IMR-90 (cell line): ENCODE results near the gene TGFBR2. TPM values are rescaled to one million over a fixed set of nuclear protein-coding genes. Genes with fewer than 3 reads are reported as not detected.

Experiments
- ATAC-seq: fragments of 200-7000 bp; cut with Tn5 transposase; 2 replicates; pipeline ENCODE4 v1.9.1; 2020; ENCODE audit warnings: low read depth, mild to moderate bottlenecking, moderate library complexity
- BruUV-seq: library from RNA; stranded (reverse); fragments of 400-500 nt; replicated peaks from 2 replicates; lab custom pipeline; 2021; lab: Mats Ljungman, UMichigan
- CTCF ChIA-PET: fragments of 300-600 bp; formaldehyde crosslinking; extraction: SDS; loops from one replicate; lab custom pipeline; 2021; ENCODE audit warnings: antibody characterized with exemption; lab: Yijun Ruan, JAX
- POLR2A ChIA-PET: fragments of 300-600 bp; sonication (Branson Sonifier 250); formaldehyde crosslinking; loops from one replicate; lab custom pipeline; 2022; ENCODE audit warnings: antibody characterized with exemption; ENCODE audit not compliant: unreplicated experiment; lab: Charles Lee
- DNase-seq: peaks from one replicate; pipeline ENCODE4 v3.0.0; 2013
- H2AFZ ChIP-seq: replicated peaks from 2 replicates; pipeline ENCODE3; 2013; ENCODE audit warnings: low read length, mild to moderate bottlenecking; ENCODE audit not compliant: poor library complexity
- H2AK5ac ChIP-seq: 2 replicates; pipeline ENCODE4 v1.6.1; 2013; ENCODE audit warnings: low read depth, low read length, inconsistent platforms
- H2AK9ac ChIP-seq: replicated peaks from 2 replicates; pipeline ENCODE3; 2013; ENCODE audit warnings: mild to moderate bottlenecking, low read depth, low read length, moderate library complexity; ENCODE audit not compliant: poor library complexity
- H2BK120ac ChIP-seq: 2 replicates; pipeline ENCODE4 v1.6.1; 2013; ENCODE audit warnings: low read depth, low read length, inconsistent platforms
- H2BK15ac ChIP-seq: 3 replicates; pipeline ENCODE4 v1.6.1; 2013; ENCODE audit warnings: low read depth, low read length, inconsistent platforms
- H2BK20ac ChIP-seq: 2 replicates; pipeline ENCODE4 v1.6.1; 2013; ENCODE audit warnings: low read depth, mild to moderate bottlenecking, inconsistent platforms, low read length, moderate library complexity
- H2BK5ac ChIP-seq: 2 replicates; pipeline ENCODE4 v1.6.1; 2013; ENCODE audit warnings: mild to moderate bottlenecking, low read depth, low read length, inconsistent platforms; ENCODE audit not compliant: poor library complexity, severe bottlenecking
- H3K14ac ChIP-seq: replicated peaks from 2 replicates; pipeline ENCODE4 v1.6.1; 2013; ENCODE audit warnings: low read depth, low read length, inconsistent platforms
- H3K18ac ChIP-seq: 2 replicates; pipeline ENCODE4 v1.6.1; 2013; ENCODE audit warnings: low read depth, low read length, control low read depth
- H3K23ac ChIP-seq: 2 replicates; pipeline ENCODE4 v1.6.1; 2013; ENCODE audit warnings: low read depth, low read length, inconsistent platforms
- H3K27ac ChIP-seq: 2 replicates; pipeline ENCODE4 v1.5.1; 2013; ENCODE audit warnings: mild to moderate bottlenecking, control low read depth, low read length; ENCODE audit not compliant: insufficient read depth
- H3K27me3 ChIP-seq: 2 replicates; pipeline ENCODE4 v1.6.1; 2013; ENCODE audit warnings: low read length; ENCODE audit not compliant: control insufficient read depth, insufficient read depth
- H3K36me3 ChIP-seq: 2 replicates; pipeline ENCODE4 v1.6.1; 2013; ENCODE audit warnings: low read length, mixed read lengths; ENCODE audit not compliant: control insufficient read depth, insufficient read depth
- H3K4ac ChIP-seq: 2 replicates; pipeline ENCODE4 v1.6.1; 2013; ENCODE audit warnings: low read depth, low read length, inconsistent platforms
- H3K4me1 ChIP-seq: 2 replicates; pipeline ENCODE4 v1.6.1; 2013; ENCODE audit warnings: low read length, mixed read lengths; ENCODE audit not compliant: control insufficient read depth, insufficient read depth
- H3K4me2 ChIP-seq: 2 replicates; pipeline ENCODE4 v1.6.1; 2013; ENCODE audit warnings: low read depth, mild to moderate bottlenecking, control low read depth, low read length, moderate library complexity
- H3K4me3 ChIP-seq: 2 replicates; pipeline ENCODE4 v1.5.1; 2013; ENCODE audit warnings: low read depth, mild to moderate bottlenecking, control low read depth, low read length, moderate library complexity; ENCODE audit not compliant: insufficient read depth
- H3K56ac ChIP-seq: 2 replicates; pipeline ENCODE4 v1.6.1; 2013; ENCODE audit warnings: low read length, inconsistent platforms; ENCODE audit not compliant: insufficient read depth; ENCODE audit errors: extremely low read depth
- H3K79me1 ChIP-seq, 2 experiments: 2 replicates each; pipeline ENCODE4 v1.6.1; 2013; ENCODE audit warnings: low read length in 2 of 2, inconsistent platforms in 1 of 2, low read depth in 1 of 2
- H3K9ac ChIP-seq: 2 replicates; pipeline ENCODE4 v1.6.1; 2013; ENCODE audit warnings: low read depth, low read length, control low read depth
- H3K9me1 ChIP-seq: 2 replicates; pipeline ENCODE4 v1.6.1; 2013; ENCODE audit warnings: low read length, inconsistent platforms; ENCODE audit not compliant: insufficient read depth
- H3K9me3 ChIP-seq: 2 replicates; pipeline ENCODE4 v1.6.1; 2013; ENCODE audit warnings: low read length; ENCODE audit not compliant: control insufficient read depth, insufficient read depth
- H4K20me1 ChIP-seq: 2 replicates; pipeline ENCODE4 v1.6.1; 2013; ENCODE audit warnings: low read length, inconsistent platforms; ENCODE audit not compliant: insufficient read depth
- H4K5ac ChIP-seq: 2 replicates; pipeline ENCODE4 v1.6.1; 2013; ENCODE audit warnings: mild to moderate bottlenecking, low read depth, low read length, control low read depth
- H4K8ac ChIP-seq, 2 experiments: 2 replicates each; pipeline ENCODE4 v1.6.1; 2013; ENCODE audit warnings: low read depth in 2 of 2, low read length in 2 of 2, control low read depth in 1 of 2, inconsistent platforms in 1 of 2
- H4K91ac ChIP-seq: 2 replicates; pipeline ENCODE4 v1.6.1; 2013; ENCODE audit warnings: low read depth, low read length, inconsistent platforms; ENCODE audit not compliant: insufficient read depth
- BHLHE40 ChIP-seq: fragments of 150-350 bp; IDR thresholded peaks from 2 replicates; pipeline ENCODE4 v1.6.1; 2016; ENCODE audit warnings: mild to moderate bottlenecking, low read depth, low read length
- CEBPB ChIP-seq: IDR thresholded peaks from 2 replicates; pipeline ENCODE4 v1.6.1; 2012; ENCODE audit warnings: low read depth, low read length, improper control_type of control experiment
- CHD1 ChIP-seq: IDR thresholded peaks from 2 replicates; pipeline ENCODE4 v1.6.1; 2012; ENCODE audit warnings: low read depth, low read length, improper control_type of control experiment
- FOS ChIP-seq: fragments of 150-350 bp; IDR thresholded peaks from 2 replicates; pipeline ENCODE4 v1.6.1; 2016; ENCODE audit warnings: low read depth, low read length
- MAZ ChIP-seq: IDR thresholded peaks from 2 replicates; pipeline ENCODE4 v1.6.1; 2012; ENCODE audit warnings: low read depth, mild to moderate bottlenecking, low read length, improper control_type of control experiment, moderate library complexity, borderline replicate concordance
- NFE2L2 ChIP-seq: fragments of 150-350 bp; IDR thresholded peaks from 2 replicates; pipeline ENCODE4 v1.6.1; 2016; ENCODE audit warnings: low read depth, mild to moderate bottlenecking, low read length
- POLR2A ChIP-seq: IDR thresholded peaks from 2 replicates; pipeline ENCODE4 v1.6.1; 2012; ENCODE audit warnings: mild to moderate bottlenecking, low read depth, low read length
- RAD21 ChIP-seq: IDR thresholded peaks from 2 replicates; pipeline ENCODE4 v1.6.1; 2012; ENCODE audit warnings: low read length, improper control_type of control experiment
- RCOR1 ChIP-seq: IDR thresholded peaks from 2 replicates; pipeline ENCODE4 v1.6.1; 2012; ENCODE audit warnings: mild to moderate bottlenecking, low read length, improper control_type of control experiment; ENCODE audit not compliant: insufficient replicate concordance
- SMC3 ChIP-seq: fragments of 150-350 bp; IDR thresholded peaks from 2 replicates; pipeline ENCODE4 v1.6.1; 2016; ENCODE audit warnings: low read depth, mild to moderate bottlenecking, antibody characterized with exemption, low read length, moderate library complexity
- USF2 ChIP-seq: fragments of 150-350 bp; IDR thresholded peaks from 2 replicates; pipeline ENCODE4 v1.6.1; 2017; ENCODE audit warnings: mild to moderate bottlenecking, antibody characterized with exemption, low read length, low read depth
- WGBS, 2 experiments: methylation state at CpG; one replicate each; pipeline versions ENCODE4 v1.1.5 to v1.1.7; 2013; ENCODE audit warnings: missing lambda C conversion rate in 2 of 2; ENCODE audit not compliant: insufficient read length in 1 of 2; ENCODE audit errors: extremely low coverage in 2 of 2; 5-methylcytosine and 5-hydroxymethylcytosine counted together
- dilution Hi-C: fragments of 300-500 bp; cut with HindIII; formaldehyde crosslinking; loops from one replicate; pipeline ENCODE4 v1.14.3; 2018; ENCODE audit warnings: low sequenced_read_pairs; ENCODE audit not compliant: unreplicated experiment
- in situ Hi-C: fragments of 300-500 bp; cut with MboI; formaldehyde crosslinking; loops from 3 replicates; pipeline ENCODE4 v1.14.3; 2019; ENCODE audit warnings: low sequenced_read_pairs, inconsistent platforms, mixed read lengths
- intact Hi-C: fragments of 100-400 bp; cut with micrococcal nuclease; formaldehyde crosslinking; loops from 2 replicates; pipeline ENCODE4 v1.10.0; 2022
- polyA plus RNA-seq, 3 experiments: library from polyadenylated mRNA; depleted of rRNA; stranded (reverse); fragments of >200 nt; gene quantifications; 2 replicates each; pipeline ENCODE4 v1.2.3, GENCODE V29; 2012; ENCODE audit warnings: low replicate concordance in 1 of 3
- total RNA-seq: library from RNA; depleted of rRNA; stranded (reverse); fragments of >200 nt; gene quantifications from 2 replicates; pipeline ENCODE4 v1.2.3, GENCODE V29; 2012
- TF ChIP-seq, protein P1 (sequence below): conservative IDR thresholded peaks from 2 replicates; pipeline ENCODE4 v1.5.1; 2012; ENCODE audit warnings: mild to moderate bottlenecking, low read depth, low read length, improper control_type of control experiment
- TF ChIP-seq, protein P2 (sequence below): fragments of 150-350 bp; IDR thresholded peaks from 2 replicates; pipeline ENCODE4 v1.6.1; 2016; ENCODE audit warnings: low read depth, mild to moderate bottlenecking, low read length, moderate library complexity, borderline replicate concordance

TGFBR2 gene
- total and polyA plus RNA-seq, 2 of the 4 experiments (the other 2 are of a cell fraction) = 63.7 to 87.5 TPM

GRCh38 chr3:30694148-30694547 lies 87.7 kb downstream of the TGFBR2 start:
- DNase-seq = no peak
- Histone ChIP-seq H3K4ac (no peak overlapping the region), H3K23ac (no peak overlapping the region), H3K14ac (no peak overlapping the region), H3K9ac (no peak overlapping the region), H2AK9ac (no peak overlapping the region), H2AFZ (no peak overlapping the region), H4K91ac (no peak overlapping the region), H2BK120ac (no peak overlapping the region), H2AK5ac (no peak overlapping the region), H3K27me3 (no peaks in the 10 kb centered on the region), H3K4me3 (no peak overlapping the region), H3K18ac (no peak overlapping the region), H4K8ac (no peak overlapping the region), H3K4me1 (peaks cover 3% of the 10 kb centered on the region), H2BK5ac (no peak overlapping the region), H3K56ac (no peak overlapping the region), H2BK15ac (no peak overlapping the region), H3K9me1 (peaks cover 3% of the 10 kb centered on the region), H3K4me2 (no peak overlapping the region), H4K5ac (no peak overlapping the region), H3K27ac (no peak overlapping the region), H3K36me3 (peaks cover 24% of the 10 kb centered on the region), H3K79me1 (peaks cover 5 to 9% of the 10 kb centered on the region in 2 experiments; a peak in 2 of 4 replicates), H2BK20ac (0 out of 2 replicates have a peak overlapping the region, but pooled peaks have one; percentile 26), H3K9me3 (no peaks in the 10 kb centered on the region), H4K20me1 (no peaks in the 10 kb centered on the region)
- ChIA-PET CTCF (interaction anchor here (0.6 to 1.8 kb wide), 9 partner anchors 12 to 652 kb away, joined by 3 to 8 read pairs (median 4); no protein-coding TSS in a partner anchor), POLR2A (interaction anchor here (0.6 to 1.0 kb wide), 2 partner anchors 81 to 86 kb away, joined by 5 read pairs; no protein-coding TSS in a partner anchor)
- intact Hi-C loops (loop anchor here (5.0 kb wide), 3 partner anchors 58 to 372 kb away; no protein-coding TSS in a partner anchor), dilution Hi-C loops (no loop called here), in situ Hi-C loops (loop anchor here (10.0 kb wide), 1 partner anchor 659 kb away; no protein-coding TSS in a partner anchor)
- WGBS, 2 experiments = no CpG with 5 or more reads among the region's 3 CpGs
- no peak for ATAC-seq
- BruUV-seq = no TSS peak
- TF ChIP-seq, protein P1, sequence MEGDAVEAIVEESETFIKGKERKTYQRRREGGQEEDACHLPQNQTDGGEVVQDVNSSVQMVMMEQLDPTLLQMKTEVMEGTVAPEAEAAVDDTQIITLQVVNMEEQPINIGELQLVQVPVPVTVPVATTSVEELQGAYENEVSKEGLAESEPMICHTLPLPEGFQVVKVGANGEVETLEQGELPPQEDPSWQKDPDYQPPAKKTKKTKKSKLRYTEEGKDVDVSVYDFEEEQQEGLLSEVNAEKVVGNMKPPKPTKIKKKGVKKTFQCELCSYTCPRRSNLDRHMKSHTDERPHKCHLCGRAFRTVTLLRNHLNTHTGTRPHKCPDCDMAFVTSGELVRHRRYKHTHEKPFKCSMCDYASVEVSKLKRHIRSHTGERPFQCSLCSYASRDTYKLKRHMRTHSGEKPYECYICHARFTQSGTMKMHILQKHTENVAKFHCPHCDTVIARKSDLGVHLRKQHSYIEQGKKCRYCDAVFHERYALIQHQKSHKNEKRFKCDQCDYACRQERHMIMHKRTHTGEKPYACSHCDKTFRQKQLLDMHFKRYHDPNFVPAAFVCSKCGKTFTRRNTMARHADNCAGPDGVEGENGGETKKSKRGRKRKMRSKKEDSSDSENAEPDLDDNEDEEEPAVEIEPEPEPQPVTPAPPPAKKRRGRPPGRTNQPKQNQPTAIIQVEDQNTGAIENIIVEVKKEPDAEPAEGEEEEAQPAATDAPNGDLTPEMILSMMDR = no peak
- TF ChIP-seq BHLHE40 = no peak
- no peak for TF ChIP-seq RAD21
- TF ChIP-seq, protein P2, sequence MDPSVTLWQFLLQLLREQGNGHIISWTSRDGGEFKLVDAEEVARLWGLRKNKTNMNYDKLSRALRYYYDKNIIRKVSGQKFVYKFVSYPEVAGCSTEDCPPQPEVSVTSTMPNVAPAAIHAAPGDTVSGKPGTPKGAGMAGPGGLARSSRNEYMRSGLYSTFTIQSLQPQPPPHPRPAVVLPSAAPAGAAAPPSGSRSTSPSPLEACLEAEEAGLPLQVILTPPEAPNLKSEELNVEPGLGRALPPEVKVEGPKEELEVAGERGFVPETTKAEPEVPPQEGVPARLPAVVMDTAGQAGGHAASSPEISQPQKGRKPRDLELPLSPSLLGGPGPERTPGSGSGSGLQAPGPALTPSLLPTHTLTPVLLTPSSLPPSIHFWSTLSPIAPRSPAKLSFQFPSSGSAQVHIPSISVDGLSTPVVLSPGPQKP = no peak
- TF ChIP-seq FOS = no peak
- TF ChIP-seq CHD1 = no peak
- no peak for TF ChIP-seq SMC3
- TF ChIP-seq CEBPB = no peak
- TF ChIP-seq USF2 = no peak
- no peak for TF ChIP-seq POLR2A
- TF ChIP-seq MAZ = no peak
- TF ChIP-seq RCOR1 = no peak
- TF ChIP-seq NFE2L2 = no peak
